ENCODE measurements around the gene RXFP2.

DNA sequence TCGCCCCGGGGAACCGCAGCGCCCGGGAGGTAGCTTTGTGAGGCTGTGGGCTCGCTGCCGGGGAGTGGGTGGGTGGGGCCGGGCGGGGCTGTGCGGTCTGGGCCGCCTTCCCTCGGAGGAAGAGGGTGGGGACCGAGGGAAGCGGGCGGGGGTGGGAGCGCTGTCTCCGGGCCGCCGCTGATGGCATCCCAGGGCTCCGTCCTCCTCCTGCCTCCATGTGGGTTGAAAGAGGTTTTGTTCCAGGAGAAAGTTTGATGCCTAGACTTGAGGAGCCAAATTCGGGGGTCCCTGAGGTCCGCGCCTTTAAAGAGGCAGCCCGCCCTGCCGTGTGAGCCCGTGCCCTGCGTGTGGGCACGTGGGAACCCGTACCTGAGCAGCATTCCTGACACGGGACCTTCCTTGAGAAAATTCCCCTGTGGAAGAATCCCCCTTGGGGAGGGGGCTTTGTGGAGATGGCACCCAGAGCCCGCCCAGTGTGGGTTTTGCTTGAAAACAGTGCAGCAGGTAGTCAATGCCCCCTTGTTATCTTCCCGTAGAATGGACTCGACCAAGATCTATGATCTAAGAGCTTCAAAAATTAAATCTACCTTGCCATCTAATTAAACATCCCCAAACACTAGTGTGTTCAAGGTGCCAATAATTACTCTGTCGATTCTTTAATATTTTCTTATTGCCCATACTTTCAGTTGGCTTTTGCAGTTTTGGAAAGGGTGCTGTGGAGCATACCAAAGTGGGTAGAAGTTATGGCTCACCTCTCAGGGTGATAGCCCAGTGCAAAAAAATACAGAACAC, 107.8 kb downstream of the RXFP2 start:
- TF ChIP-seq, protein P1, sequence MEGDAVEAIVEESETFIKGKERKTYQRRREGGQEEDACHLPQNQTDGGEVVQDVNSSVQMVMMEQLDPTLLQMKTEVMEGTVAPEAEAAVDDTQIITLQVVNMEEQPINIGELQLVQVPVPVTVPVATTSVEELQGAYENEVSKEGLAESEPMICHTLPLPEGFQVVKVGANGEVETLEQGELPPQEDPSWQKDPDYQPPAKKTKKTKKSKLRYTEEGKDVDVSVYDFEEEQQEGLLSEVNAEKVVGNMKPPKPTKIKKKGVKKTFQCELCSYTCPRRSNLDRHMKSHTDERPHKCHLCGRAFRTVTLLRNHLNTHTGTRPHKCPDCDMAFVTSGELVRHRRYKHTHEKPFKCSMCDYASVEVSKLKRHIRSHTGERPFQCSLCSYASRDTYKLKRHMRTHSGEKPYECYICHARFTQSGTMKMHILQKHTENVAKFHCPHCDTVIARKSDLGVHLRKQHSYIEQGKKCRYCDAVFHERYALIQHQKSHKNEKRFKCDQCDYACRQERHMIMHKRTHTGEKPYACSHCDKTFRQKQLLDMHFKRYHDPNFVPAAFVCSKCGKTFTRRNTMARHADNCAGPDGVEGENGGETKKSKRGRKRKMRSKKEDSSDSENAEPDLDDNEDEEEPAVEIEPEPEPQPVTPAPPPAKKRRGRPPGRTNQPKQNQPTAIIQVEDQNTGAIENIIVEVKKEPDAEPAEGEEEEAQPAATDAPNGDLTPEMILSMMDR (conservative IDR thresholded peaks at IDR 0.05; ENCODE audit: low read length), result no peak
- no peak for TF ChIP-seq EZH2phosphoT487 (IDR thresholded peaks at IDR 0.05; ENCODE audit: borderline replicate concordance)

Measured in Loucy (cell line).